ENCODE measurements around the gene NRN1L.
"Not testable (repeated sequence)": the region's sequence is repeated elsewhere in the genome, so short reads cannot be mapped to it uniquely, and the experiment has no call there.

- TF ChIP-seq CTCF, POLR2A (IDR thresholded peaks at IDR 0.05): not testable (repeated sequence)
Measured at GRCh38 chr16:67915496-67915769, 30.7 kb downstream of the NRN1L start.

All from esophagus squamous epithelium (tissue), 4 donors.